ENCODE data around the gene LYRM1.
"Not testable (repeated sequence)": the region's sequence is repeated elsewhere in the genome, so short reads cannot be mapped to it uniquely, and the experiment has no call there.

Gene LYRM1, protein sequence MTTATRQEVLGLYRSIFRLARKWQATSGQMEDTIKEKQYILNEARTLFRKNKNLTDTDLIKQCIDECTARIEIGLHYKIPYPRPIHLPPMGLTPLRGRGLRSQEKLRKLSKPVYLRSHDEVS

DNA sequence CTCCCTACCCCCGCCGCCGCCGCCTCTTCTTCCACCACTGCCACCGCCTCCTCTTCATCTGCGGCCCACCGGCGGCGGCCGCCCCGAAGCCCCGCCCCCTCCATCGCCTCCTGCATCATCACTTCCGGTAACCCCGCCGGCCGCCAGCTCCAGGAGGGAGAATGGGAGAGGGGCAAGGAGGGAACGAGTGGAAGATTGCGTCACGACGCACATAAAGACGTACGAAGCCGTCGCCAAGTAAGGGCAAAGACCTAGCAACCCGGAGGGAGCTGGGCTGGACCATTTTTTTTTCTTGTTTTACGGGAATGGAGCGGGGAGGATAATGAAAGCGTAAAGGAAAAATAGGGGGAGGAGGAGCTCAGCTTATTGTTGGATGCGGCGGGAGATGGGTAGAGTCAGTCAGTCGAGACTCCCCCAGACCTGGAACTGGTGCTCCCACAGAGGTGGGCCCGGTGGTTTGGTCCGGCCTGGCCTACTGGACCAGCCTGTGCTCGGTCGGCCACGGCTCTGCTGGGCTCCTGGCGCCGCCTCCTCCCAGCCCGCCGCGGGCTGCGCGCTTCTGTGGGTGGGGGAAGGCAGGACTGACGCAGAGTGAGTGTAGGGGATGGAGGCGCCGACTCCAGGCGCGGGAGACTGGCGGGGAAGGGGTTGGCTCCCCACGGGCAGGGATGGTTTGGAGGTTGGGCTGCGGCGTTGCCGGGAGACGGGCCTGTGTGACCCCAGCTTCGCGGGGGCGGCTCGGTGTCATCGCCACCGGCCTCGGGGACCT, at the start of gene LYRM1, which contains the start of gene DCUN1D3:
Gene LYRM1, plus strand, starts transcription at position 473 of the 769 bp plus-strand sequence. CDS start 14,785 bp downstream, outside the sequence.
Gene DCUN1D3, minus strand, starts transcription at position 60 of the 769 bp plus-strand sequence. CDS start 37,820 bp downstream, outside the sequence.
- DNase-seq: peak; percentile 95

DNA sequence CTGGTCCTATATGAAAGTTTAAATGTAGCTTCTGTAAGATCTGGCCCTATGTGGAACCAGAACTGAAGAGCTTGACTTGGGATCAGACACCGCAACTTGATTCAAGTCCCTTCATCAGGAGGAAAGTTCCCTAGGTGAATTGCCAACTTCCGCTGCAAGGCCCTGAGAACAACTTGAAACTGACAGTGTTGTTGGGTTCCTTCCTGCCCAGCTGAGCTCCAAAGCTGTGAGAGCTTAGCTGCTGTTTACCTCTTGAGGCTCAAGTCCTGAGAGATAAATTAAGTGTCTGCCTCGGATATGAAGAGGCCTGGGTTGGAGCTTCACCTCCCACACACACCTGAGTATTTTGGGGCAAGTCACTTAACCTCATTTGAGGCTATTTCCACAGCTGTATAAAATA, 49.6 kb upstream of the LYRM1 start:
- DNase-seq: no peak

DNA sequence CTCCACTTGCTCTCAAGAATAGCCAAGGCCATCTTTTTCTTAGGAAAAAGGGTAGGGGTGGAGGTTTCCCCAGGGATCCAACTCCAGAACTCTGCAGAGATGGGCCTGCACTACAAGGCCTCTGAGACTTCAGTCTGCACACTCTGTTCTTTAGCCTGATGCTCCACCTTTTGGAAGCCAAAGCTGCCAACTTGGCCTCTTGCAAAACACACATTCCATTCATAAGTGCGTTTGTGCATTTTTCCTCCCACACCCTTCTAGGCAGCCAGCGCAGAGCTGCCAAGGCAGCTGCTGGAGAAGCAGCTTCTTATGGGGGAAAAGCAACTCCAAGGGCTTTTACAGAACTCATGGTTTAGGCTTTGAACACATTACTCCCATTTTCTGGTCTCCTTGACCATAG, 49.0 kb upstream of the LYRM1 start:
- DNase-seq: no peak

DNA sequence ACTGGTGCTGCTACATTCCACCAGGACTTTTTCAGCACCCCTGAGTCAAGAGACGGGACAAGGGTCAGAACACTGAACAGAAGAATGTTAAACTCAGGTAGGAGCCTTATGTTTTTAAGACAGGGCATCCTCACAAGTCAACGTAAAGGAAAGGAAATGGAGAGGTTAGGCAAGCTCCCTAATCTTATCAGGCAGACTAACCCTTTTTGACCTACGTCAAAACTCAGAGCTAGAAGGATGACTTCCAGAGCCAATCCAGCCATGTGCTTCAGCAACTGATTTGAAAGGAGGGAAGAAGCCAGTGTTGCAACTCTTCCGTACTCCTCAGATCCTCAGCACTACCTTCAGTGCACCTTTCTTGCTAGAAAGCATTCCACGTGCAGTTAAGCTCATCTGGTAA, 47.4 kb upstream of the LYRM1 start:
- DNase-seq: no peak

DNA sequence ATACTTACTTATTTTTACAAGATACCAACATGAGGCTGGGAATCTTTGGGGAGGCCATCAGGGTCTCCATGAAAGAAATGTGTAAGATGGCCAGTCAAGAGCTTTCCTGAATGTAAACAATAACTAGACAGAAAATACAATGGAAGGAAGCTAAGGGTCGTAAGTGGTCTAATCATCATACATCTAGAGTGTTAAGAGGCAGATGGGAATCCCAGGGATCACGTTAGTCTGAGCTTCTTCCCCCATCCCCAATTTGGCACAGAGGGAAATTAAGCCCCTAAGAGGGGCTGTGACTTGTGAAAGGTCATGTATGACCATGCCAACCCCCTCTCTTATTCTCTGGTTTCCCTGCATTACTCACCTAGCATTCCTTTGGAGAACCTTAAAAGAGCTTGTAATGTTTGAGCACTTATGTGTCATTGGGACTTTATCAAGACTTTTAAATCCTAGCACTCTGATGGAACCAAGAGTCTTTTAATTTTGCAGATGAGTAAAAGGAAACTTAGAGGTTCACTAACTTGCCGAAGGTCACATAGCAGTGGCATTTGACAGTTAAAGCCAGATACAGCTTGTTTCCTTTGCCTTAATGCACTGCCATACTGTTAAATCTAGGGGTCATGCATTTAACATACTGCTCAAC, 46.5 kb upstream of the LYRM1 start:
- no peak for DNase-seq

DNA sequence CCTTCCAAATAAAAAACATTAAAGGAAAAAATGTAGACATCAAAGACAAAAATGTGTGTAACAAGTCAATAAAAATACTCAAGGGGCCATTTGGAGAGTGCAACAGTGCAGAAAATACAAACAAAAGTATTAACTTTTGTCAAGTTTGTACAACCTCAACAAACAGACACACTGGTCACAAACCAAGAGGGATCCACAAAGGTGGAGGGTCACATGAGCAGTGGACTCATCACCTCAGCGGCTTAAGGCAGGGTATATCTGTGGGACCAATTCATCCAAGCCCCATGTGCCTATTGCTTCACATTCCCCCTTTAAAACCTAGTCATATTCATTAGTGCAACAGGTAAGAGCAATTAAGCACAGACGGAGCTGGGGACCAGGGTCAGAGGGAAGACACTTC, 45.6 kb upstream of the LYRM1 start:
- DNase-seq: no peak

DNA sequence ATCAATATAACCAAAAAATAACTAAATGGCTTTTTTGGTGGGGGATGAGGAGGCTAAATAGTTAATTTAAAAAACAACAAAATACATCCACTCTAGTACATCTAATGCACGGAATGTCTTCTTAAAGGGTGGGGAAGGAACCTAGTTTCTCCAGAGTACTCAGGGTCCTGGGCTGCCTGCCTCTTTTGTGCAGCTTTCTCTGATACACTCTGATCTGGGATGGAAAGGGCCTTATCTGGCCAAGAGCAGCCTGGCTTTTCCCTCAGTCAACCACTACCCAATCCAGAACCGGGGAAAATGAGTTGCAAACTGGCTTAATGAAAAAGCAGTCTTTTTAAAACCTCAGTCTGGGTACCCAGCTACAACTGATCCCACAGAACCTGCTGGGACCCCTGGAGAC, 43.3 kb upstream of the LYRM1 start:
- DNase-seq: no peak

DNA sequence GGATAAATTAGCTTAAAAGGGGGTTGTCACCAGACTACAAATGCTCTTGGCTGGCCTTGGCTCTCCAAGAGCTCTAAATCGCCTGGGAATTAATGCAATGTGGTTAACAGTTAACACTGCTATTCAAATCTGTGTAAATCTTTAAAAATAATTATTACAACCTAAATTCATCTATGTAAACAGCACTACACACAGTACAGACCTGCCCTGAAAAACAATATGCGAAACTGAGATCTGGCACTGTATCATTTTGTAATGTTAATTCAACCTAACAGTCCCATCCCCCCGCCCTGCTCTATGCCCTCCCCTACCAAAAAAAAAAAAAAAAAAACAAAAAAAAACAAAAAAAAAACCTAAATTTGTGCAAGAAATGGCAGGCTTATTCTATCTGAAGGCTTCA, 41.3 kb upstream of the LYRM1 start:
- no peak for DNase-seq

DNA sequence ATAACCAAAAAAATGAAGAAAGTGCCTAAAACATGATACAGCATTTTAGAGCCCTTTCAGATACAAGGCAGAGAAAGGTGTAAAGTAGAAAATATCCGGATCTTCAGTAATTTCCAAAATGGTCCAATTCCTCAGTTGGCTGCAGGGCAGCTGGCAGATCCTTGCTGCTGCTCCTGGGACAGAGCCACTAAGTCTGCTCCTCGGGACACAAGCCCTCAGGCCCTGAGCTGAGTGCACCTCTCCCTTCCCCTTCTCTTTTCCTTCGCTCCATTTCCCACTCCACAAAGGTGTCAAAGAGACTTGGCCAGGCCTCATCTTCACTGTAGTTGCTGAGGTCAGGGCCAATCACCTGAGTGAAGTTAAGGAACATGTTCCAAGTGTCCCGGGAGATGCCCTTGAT, 40.9 kb upstream of the LYRM1 start:
- no peak for DNase-seq

DNA sequence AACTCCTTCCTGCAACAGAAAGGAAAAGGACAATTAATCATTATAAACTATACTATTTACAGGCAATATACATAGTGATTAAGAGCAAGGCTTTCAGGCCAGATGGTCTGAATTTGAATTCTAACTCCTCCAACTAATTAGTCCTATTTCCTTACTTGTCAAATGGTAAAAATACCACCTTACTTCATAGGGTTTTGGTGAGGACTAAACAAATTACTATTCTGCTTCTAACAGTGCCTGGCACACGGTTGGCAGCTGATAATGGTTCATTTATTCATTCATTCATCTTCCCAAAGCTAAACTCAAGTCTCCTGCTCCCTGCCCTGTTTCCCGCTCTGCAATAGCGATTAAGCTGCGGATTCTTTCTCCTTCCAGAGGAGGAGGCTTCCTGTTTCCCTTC, 40.2 kb upstream of the LYRM1 start:
- no peak for DNase-seq

DNA sequence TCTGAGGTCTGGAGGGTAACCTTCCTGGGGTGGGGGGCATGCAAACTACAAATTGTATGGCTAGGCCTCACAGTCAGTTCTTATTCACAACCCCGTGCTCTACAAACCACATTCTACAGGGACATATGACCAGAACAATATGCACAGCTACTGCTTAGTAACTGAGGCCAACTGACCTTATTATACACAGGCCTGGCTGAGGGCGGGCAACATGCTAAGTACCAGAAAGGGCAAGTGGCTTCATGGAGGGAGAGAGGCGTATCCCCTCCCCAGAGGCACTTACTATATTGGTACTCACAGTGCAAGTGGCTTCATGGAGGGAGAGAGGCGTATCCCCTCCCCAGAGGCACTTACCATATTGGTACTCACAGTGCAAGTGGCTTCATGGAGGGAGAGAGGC, 39.6 kb upstream of the LYRM1 start:
- not testable (repeated sequence) for DNase-seq

DNA sequence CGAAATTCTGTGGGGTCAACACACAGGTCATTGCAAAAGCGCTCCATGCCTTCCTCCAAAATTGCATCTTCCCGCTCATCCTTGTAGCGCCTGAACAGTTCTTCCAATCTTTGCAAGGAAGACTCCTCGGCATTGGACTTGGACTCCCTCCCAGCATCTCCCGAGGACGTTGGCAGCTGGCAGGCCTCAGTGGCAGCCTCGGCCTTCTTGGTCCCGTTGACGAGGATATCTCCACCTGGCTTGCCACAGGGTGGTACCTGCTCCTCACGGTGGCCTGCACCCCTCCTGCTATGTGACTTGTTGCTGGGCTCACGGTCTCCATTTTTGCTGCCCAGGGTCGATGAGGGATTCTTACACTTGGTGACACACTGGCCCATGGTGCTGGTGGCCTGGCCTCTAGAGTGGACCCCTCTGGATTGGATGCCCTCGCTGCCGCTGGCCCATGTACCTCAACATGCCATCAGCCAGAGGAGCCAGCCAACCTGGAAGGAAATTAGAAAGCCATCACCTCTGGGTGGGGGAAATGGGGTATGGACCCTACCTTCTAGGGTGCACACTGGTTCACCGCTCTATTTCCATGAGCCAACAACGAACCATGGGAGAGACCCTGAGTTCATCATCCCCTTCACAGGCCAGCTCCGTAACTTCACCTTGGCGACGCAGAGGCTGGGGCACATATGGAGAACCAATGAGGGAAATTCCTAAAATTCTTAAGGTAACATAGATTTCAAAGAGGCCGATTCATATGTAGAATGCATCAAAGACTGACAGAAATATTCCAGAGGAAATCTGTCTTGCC, 38.2 kb upstream of the LYRM1 start:
- DNase-seq: no peak

DNA sequence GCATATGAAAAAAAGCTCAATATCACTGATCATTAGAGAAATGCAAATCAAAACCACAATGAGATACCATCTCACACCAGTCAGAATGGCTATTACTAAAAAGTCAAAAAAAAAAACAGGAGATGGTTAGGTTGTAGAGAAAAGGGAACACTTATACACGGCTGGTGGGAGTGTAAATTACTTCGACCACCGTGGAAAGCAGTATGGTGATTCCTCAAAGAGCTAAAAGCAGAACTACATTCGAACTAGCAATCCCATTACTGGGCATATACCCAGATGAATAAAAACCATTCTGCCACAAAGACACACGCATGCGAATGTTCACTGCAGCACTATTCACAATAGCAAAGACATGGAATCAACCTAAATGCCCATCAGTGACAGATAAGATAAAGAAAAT, 36.2 kb upstream of the LYRM1 start:
- DNase-seq: not testable (repeated sequence)

DNA sequence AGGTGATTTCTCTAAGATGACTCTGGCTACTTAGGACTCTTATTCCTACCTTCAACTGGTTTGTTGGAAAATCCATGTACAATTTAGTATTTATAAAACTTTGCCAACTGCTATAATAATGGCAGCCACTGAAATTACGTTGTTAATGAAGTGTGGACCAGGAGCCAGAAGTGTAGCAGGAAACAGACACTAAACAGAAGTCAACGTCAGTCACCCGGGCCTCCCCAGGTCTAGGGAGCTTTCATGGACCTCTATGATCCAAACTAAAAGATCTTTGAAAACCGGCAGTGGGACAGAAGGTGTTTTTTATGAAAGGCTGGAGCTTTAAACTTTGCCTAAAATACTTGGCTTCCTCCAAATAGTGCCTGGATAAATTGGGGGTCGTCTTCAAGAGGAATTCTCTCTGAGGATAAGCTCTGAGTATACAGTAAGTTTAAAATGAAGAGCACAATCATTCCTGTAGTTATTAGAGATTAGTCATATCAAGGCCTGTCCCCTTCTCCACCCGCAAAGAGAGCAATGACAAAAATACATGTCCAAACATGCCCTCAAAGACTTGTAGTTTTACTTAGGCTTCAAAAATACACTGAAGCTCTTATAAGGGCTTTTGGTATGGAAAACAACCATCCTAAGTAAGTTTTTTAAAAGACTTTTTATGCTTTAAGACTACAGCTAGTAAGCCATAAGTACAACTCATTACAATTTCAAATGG, 35.0 kb upstream of the LYRM1 start:
- no peak for DNase-seq

DNA sequence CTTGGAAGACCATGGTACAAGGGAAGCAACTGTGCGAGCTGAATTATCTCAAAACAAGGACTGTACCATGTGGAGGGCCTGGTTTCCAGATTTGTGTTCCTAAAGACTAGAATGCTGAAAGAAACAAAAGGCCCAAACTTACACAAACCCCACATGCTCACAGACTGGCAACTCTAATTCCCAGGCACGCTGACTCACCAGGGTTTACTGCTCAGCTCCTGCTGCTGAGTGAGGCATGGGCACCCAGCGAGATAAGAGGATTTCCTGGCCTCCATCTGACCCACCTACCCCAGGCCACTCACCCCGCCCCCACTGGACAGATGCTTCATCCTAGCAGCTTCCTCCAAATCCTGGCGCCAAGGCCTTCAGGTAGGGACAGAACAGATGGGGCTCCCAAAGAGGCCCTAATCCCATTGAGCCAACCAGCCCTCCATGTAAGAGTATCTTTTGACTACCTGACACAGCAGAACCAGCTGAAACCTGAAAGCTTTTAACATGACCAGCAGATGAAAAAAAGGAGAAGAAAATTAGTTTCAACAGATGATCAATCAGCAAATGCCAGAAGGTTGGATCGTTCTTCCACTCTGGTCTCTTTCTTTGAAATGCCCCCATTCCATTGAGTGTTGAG, 34.3 kb upstream of the LYRM1 start:
- DNase-seq: no peak

DNA sequence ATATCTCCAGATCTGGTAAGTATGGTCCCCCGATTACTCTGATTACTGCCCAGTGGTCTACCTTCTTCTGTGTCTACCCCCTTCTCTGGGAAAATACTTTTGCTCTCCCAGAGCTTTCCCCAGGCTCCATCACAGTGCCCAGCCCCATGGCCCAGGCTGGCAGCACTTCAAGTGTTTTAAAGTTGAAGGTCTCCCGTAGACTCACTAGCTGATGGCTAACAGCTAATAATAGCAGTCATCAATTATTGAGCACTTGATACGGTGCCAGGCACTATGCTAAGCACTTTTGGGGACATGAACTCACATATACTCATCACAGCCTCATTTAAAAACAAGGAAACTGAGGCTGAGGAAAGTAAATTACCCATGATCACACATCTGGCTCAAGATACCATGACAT, 33.8 kb upstream of the LYRM1 start:
- no peak for DNase-seq

DNA sequence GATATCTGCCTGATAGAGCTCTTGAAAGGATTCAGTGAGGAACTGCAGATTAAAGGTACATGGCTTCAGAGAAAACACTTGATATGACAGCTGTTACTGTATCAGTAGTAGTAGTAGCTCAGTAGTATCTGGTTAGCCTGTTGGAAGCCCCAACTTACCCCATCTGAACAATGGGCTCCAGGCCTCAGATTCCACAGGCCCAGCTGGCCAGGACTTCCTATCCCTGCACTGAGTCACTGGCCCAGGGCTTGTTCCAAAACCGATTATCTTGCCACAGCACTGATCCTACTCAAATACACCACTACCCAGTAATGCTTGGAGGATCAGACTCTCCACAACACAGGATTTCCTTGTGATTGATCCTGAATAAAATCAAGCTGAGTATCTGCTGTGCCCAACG, 33.0 kb upstream of the LYRM1 start:
- DNase-seq: no peak

DNA sequence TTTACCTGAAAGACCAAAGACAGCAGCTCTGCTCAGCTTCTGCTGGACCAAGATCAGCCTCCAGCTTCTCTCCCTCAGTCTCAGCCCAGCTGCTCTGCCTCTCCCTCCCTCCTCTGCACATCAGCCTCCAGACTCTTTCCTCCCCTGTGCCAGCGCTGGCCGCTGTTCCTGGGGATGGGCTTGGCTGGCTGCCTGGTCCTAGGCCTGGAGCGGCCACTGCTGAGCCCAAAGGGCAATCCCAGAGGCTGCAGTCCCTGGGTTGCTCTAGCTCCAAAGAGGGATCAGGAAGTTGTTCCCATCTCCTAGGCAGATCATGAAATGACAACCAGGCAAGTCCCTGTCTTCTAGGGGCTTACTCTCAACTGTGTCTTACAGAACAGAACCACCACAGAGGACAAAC, 31.7 kb upstream of the LYRM1 start:
- DNase-seq: no peak

DNA sequence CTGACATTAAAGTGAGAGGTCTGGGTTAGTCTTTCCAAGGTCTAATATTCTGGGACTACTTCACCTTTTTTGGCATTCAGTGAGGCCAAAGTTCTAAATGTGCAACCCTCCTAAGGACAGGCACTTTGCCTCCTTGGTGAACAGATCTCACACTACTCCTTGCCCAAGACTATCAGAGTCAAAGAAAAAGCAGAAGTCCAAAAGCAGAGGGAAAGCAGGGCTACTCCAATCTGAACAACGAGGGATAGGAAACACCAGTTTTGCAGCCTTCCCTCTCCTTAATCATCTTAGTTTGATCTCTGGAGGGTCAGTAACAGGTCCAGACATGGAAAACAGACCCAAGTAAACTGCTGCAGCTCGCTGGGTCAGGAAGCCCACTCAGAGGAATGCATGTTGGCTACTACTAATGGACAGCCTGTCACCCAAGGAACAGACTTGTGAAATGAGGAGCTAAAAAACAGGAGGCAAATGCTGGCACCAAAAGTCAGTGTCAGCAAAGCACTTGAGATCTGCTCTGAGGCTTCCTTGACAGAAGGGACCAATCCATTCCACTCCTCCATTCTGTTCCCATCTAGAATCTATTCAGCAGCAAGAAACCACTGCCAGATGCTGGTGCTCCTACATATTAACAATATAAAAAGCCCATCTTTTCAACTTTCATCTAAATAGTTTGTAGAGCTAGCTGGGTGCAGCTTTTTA, 30.3 kb upstream of the LYRM1 start:
- DNase-seq: no peak

DNA sequence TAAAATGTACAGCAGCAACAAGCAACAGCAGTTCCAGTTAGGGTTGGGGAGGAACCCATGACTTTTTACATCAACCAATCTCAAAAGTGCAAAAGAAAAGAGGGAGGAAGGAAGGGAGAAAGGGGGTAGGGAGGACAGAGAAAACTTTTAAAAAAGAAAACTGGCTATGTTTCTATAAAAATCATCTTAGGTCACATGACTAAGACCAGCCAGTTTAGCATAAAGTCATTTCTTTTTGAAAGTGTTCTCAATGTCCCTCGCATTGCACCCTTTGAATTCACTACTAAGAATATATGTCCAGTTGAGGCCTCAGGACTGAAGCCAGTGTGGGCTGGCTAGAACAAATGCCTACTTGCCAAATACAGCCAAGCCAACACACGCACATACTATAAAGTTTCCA, 29.3 kb upstream of the LYRM1 start:
- no peak for DNase-seq

DNA sequence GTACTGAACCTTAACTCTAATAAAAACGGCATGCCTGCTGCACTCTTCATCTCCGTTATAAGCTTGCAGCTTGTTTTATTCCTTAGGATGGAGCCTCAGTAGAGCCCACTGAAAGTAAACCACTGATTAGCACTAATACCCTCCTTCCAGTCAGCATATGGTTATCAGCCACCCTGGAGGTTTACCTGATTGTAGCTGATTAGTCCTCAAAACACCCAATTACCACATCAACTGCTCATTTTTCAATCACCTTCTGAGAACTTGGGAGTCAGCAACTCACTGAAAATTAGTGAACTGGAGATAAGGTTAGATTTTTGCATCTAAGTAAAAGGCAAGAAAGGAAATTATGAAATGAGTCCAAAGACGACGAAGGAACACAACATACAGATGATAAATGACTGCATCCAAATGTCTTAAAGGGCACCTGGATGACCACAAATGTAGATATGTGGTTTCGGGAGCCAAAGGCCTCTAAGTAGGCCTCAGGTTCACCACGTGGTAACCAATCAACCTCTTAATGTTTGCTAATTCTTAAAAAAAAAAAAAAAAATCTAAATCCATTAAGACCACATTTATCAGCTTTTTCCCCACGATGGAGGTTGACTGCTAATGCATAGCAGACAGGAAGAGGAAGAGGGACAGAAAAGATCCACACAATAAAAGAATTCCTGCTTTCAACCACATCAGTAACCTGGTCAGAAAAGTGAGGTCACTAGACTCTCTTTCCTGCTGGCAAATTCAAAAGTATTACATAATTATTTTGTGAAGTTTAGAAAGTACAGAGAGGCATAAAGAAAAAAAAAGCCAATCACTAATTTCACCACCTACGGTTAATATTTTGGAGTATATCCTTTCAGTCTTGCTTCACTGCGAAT, 28.4 kb upstream of the LYRM1 start:
- no peak for DNase-seq

All from DMS79 treated with DMSO at 0.1 percent for 48 hours (cell line).